ENCODE measurements around the gene COPA. TPM values are rescaled to one million over a fixed set of nuclear protein-coding genes. Genes with fewer than 3 reads are reported as not detected.

COPA gene
- total RNA-seq, 4 donors from 2014 or later: 74.9 to 99.8 (median 91.3) TPM

- intact Hi-C loops (cut with DNase I): no loop called here
- no peak for DNase-seq
- 0 to 1% methylated on average over 7 of the region's 7 CpGs for WGBS, 2 donors
- H3K27ac ChIP-seq: peak overlapping the region; percentile 86 to 96 (median 92)
- H3K4me3 ChIP-seq: peak overlapping the region; percentile 73 to 91 (median 82)
- no peaks in the 10 kb centered on the region for H3K27me3 ChIP-seq
- TF ChIP-seq CTCF (IDR thresholded peaks at IDR 0.05): no peak
- no peak for TF ChIP-seq POLR2A (IDR thresholded peaks at IDR 0.05)
- H3K9me3 ChIP-seq: no peaks in the 10 kb centered on the region
- peaks cover 0 to 63% (median 17%) of the 10 kb centered on the region in 3 donors for H3K4me1 ChIP-seq
- H3K36me3 ChIP-seq: peaks cover 0 to 55% (median 5%) of the 10 kb centered on the region in 3 donors
Observed at GRCh38 chr1:160342526-160342925, 524 bp downstream of the COPA start.

GRCh38 chr1:160340866-160341265 is 2.2 kb downstream of the COPA start:
- no peak for DNase-seq
- H3K4me1 ChIP-seq: peaks cover 0 to 47% (median 17%) of the 10 kb centered on the region in 3 donors

GRCh38 chr1:160340146-160340545 is 2.9 kb downstream of the COPA start:
- no peak overlapping the region for H3K4me3 ChIP-seq
- peaks cover 0 to 55% (median 0%) of the 10 kb centered on the region in 3 donors for H3K36me3 ChIP-seq
- H3K27ac ChIP-seq: no peak overlapping the region
- intact Hi-C loops (cut with DNase I): no loop called here
- no peak for TF ChIP-seq POLR2A (IDR thresholded peaks at IDR 0.05)
- no peak for TF ChIP-seq CTCF (IDR thresholded peaks at IDR 0.05)
- H3K27me3 ChIP-seq: no peaks in the 10 kb centered on the region
- H3K4me1 ChIP-seq: peaks cover 0 to 40% (median 17%) of the 10 kb centered on the region in 3 donors
- 69 to 74% methylated on average over 3 of the region's 3 CpGs for WGBS, 2 donors
- no peak for DNase-seq
- H3K9me3 ChIP-seq: no peaks in the 10 kb centered on the region

More at GRCh38 chr1:160340866-160341265, 2.2 kb downstream of the COPA start:
- Histone ChIP-seq H3K4me3 (no peak overlapping the region), H3K9me3 (no peaks in the 10 kb centered on the region), H3K36me3 (peaks cover 0 to 55% (median 0%) of the 10 kb centered on the region in 3 donors), H3K27ac (no peak overlapping the region), H3K27me3 (no peaks in the 10 kb centered on the region)
- 56 to 71% methylated on average over 2 of the region's 2 CpGs for WGBS, 2 donors
- no peak for TF ChIP-seq POLR2A (IDR thresholded peaks at IDR 0.05)
- TF ChIP-seq CTCF (IDR thresholded peaks at IDR 0.05): no peak
- intact Hi-C loops (cut with DNase I): no loop called here

GRCh38 chr1:160338580-160338979 is 4.5 kb downstream of the COPA start:
- Histone ChIP-seq H3K4me1 (peaks cover 0 to 25% (median 12%) of the 10 kb centered on the region in 3 donors), H3K27me3 (no peaks in the 10 kb centered on the region), H3K36me3 (peaks cover 0 to 66% (median 5%) of the 10 kb centered on the region in 3 donors), H3K4me3 (no peak overlapping the region), H3K27ac (no peak overlapping the region), H3K9me3 (no peaks in the 10 kb centered on the region)
- DNase-seq: no peak
- 73 to 79% methylated on average over 4 of the region's 4 CpGs for WGBS, 2 donors
- intact Hi-C loops (cut with DNase I): no loop called here
- TF ChIP-seq POLR2A (IDR thresholded peaks at IDR 0.05): no peak
- no peak for TF ChIP-seq CTCF (IDR thresholded peaks at IDR 0.05)

- intact Hi-C loops (cut with DNase I): no loop called here
- TF ChIP-seq CTCF (IDR thresholded peaks at IDR 0.05) (no peak), POLR2A (IDR thresholded peaks at IDR 0.05) (no peak)
- Histone ChIP-seq H3K9me3 (no peaks in the 10 kb centered on the region), H3K4me1 (no peaks in the 10 kb centered on the region), H3K4me3 (no peak overlapping the region), H3K27ac (no peak overlapping the region), H3K36me3 (peaks cover 13 to 100% (median 52%) of the 10 kb centered on the region in 3 donors), H3K27me3 (no peaks in the 10 kb centered on the region)
- DNase-seq: no peak
Observed at GRCh38 chr1:160332516-160332915, 10.5 kb downstream of the COPA start.
